ENCODE data around the gene PARD3B.
A peak's percentile ranks its signal among the peaks of the same experiment; 100 is the strongest.

Gene PARD3B

GRCh38 chr2:205407984-205408383 lies 862.7 kb downstream of the PARD3B start:
- no peak for DNase-seq (ENCODE audit: low spot score)

- DNase-seq (ENCODE audit: low spot score), result no peak
Observed at GRCh38 chr2:205408696-205409095, 863.4 kb downstream of the PARD3B start.

- no peak for DNase-seq (ENCODE audit: low spot score)
Observed at GRCh38 chr2:205409411-205409810, 864.1 kb downstream of the PARD3B start.

GRCh38 chr2:205411558-205411957 lies 866.3 kb downstream of the PARD3B start:
- DNase-seq (ENCODE audit: low spot score), result no peak

GRCh38 chr2:205424326-205424725 lies 879.1 kb downstream of the PARD3B start:
- peak; percentile 22 for DNase-seq (ENCODE audit: low spot score)

GRCh38 chr2:205425102-205425501 lies 879.8 kb downstream of the PARD3B start:
- no peak for DNase-seq (ENCODE audit: low spot score)

- no peak for DNase-seq (ENCODE audit: low spot score)
Observed at GRCh38 chr2:205427112-205427511, 881.8 kb downstream of the PARD3B start.

GRCh38 chr2:205428811-205429210 lies 883.5 kb downstream of the PARD3B start:
- DNase-seq (ENCODE audit: low spot score), result no peak

- no peak for DNase-seq (ENCODE audit: low spot score)
Observed at GRCh38 chr2:205435970-205436369, 890.7 kb downstream of the PARD3B start.

GRCh38 chr2:205438241-205438640 lies 893.0 kb downstream of the PARD3B start:
- no peak for DNase-seq (ENCODE audit: low spot score)

- no peak for DNase-seq (ENCODE audit: low spot score)
Observed at GRCh38 chr2:205439621-205440020, 894.3 kb downstream of the PARD3B start.

GRCh38 chr2:205441524-205441923 lies 896.2 kb downstream of the PARD3B start:
- DNase-seq (ENCODE audit: low spot score), result no peak

- DNase-seq (ENCODE audit: low spot score), result no peak
Observed at GRCh38 chr2:205448189-205448588, 902.9 kb downstream of the PARD3B start.

- no peak for DNase-seq (ENCODE audit: low spot score)
Observed at GRCh38 chr2:205451901-205452512, 906.7 kb downstream of the PARD3B start.

- DNase-seq (ENCODE audit: low spot score), result no peak
Observed at GRCh38 chr2:205453202-205453601, 907.9 kb downstream of the PARD3B start.

- DNase-seq (ENCODE audit: low spot score), result no peak
Observed at GRCh38 chr2:205456682-205457081, 911.4 kb downstream of the PARD3B start.

- no peak for DNase-seq (ENCODE audit: low spot score)
Observed at GRCh38 chr2:205460217-205460616, 914.9 kb downstream of the PARD3B start.

- DNase-seq (ENCODE audit: low spot score), result no peak
Observed at GRCh38 chr2:205461169-205461568, 915.9 kb downstream of the PARD3B start.

- no peak for DNase-seq (ENCODE audit: low spot score)
Observed at GRCh38 chr2:205461678-205462665, 916.7 kb downstream of the PARD3B start.

- DNase-seq (ENCODE audit: low spot score), result no peak
Observed at GRCh38 chr2:205462681-205463345, 917.5 kb downstream of the PARD3B start.

- DNase-seq (ENCODE audit: low spot score), result no peak
Observed at GRCh38 chr2:205463466-205464025, 918.3 kb downstream of the PARD3B start.

GRCh38 chr2:205464681-205465080 lies 919.4 kb downstream of the PARD3B start:
- DNase-seq (ENCODE audit: low spot score), result no peak
